ENCODE measurements around the gene TLR3.

The TLR3 gene

GRCh38 chr4:186078981-186079638, 10.2 kb downstream of the TLR3 start:
- no peak overlapping the region for H3K27ac Mint-ChIP-seq
- peaks cover 42% of the 10 kb centered on the region for H3K27me3 Mint-ChIP-seq
- H3K9me3 Mint-ChIP-seq, result no peaks in the 10 kb centered on the region
- H3K4me3 Mint-ChIP-seq, result no peak overlapping the region
- H3K4me1 Mint-ChIP-seq, result no peaks in the 10 kb centered on the region
- no peak for ATAC-seq
- H3K36me3 Mint-ChIP-seq, result no peaks in the 10 kb centered on the region

GRCh38 chr4:186079694-186080093, 10.7 kb downstream of the TLR3 start:
- Mint-ChIP-seq H3K27ac (no peak overlapping the region), H3K36me3 (no peaks in the 10 kb centered on the region), H3K9me3 (no peaks in the 10 kb centered on the region), H3K4me1 (no peaks in the 10 kb centered on the region), H3K27me3 (peaks cover 42% of the 10 kb centered on the region), H3K4me3 (no peak overlapping the region)
- no peak for ATAC-seq

GRCh38 chr4:186081202-186081807, 12.3 kb downstream of the TLR3 start:
- Mint-ChIP-seq H3K36me3 (no peaks in the 10 kb centered on the region), H3K4me3 (no peak overlapping the region), H3K9me3 (no peaks in the 10 kb centered on the region), H3K27ac (no peak overlapping the region), H3K27me3 (peaks cover 42% of the 10 kb centered on the region), H3K4me1 (no peaks in the 10 kb centered on the region)
- no peak for ATAC-seq

- Mint-ChIP-seq H3K9me3 (no peaks in the 10 kb centered on the region), H3K36me3 (no peaks in the 10 kb centered on the region), H3K4me3 (no peak overlapping the region), H3K4me1 (no peaks in the 10 kb centered on the region), H3K27ac (no peak overlapping the region), H3K27me3 (peaks cover 46% of the 10 kb centered on the region)
- ATAC-seq, result no peak
These were observed 13.3 kb downstream of the TLR3 start for GRCh38 chr4:186082221-186082620.

- H3K27ac Mint-ChIP-seq, result no peak overlapping the region
- H3K9me3 Mint-ChIP-seq, result no peaks in the 10 kb centered on the region
- H3K4me1 Mint-ChIP-seq, result no peaks in the 10 kb centered on the region
- H3K4me3 Mint-ChIP-seq, result no peak overlapping the region
- H3K36me3 Mint-ChIP-seq, result no peaks in the 10 kb centered on the region
- peaks cover 33% of the 10 kb centered on the region for H3K27me3 Mint-ChIP-seq
- no peak for ATAC-seq
These were observed 19.6 kb downstream of the TLR3 start for GRCh38 chr4:186088523-186088922.

GRCh38 chr4:186092296-186092695, 23.3 kb downstream of the TLR3 start:
- H3K4me3 Mint-ChIP-seq, result no peak overlapping the region
- no peak for ATAC-seq
- no peaks in the 10 kb centered on the region for H3K36me3 Mint-ChIP-seq
- H3K27me3 Mint-ChIP-seq, result peaks cover 43% of the 10 kb centered on the region
- no peak overlapping the region for H3K27ac Mint-ChIP-seq
- no peaks in the 10 kb centered on the region for H3K4me1 Mint-ChIP-seq
- H3K9me3 Mint-ChIP-seq, result no peaks in the 10 kb centered on the region

GRCh38 chr4:186095406-186095805, 26.4 kb downstream of the TLR3 start:
- no peaks in the 10 kb centered on the region for H3K9me3 Mint-ChIP-seq
- ATAC-seq, result no peak
- peaks cover 16% of the 10 kb centered on the region for H3K27me3 Mint-ChIP-seq
- H3K4me3 Mint-ChIP-seq, result no peak overlapping the region
- no peaks in the 10 kb centered on the region for H3K4me1 Mint-ChIP-seq
- H3K36me3 Mint-ChIP-seq, result no peaks in the 10 kb centered on the region
- no peak overlapping the region for H3K27ac Mint-ChIP-seq

GRCh38 chr4:186096681-186097165, 27.8 kb downstream of the TLR3 start:
- peaks cover 25% of the 10 kb centered on the region for H3K27me3 Mint-ChIP-seq
- H3K4me1 Mint-ChIP-seq, result no peaks in the 10 kb centered on the region
- no peak overlapping the region for H3K4me3 Mint-ChIP-seq
- H3K36me3 Mint-ChIP-seq, result no peaks in the 10 kb centered on the region
- no peak overlapping the region for H3K27ac Mint-ChIP-seq
- no peak for ATAC-seq
- H3K9me3 Mint-ChIP-seq, result no peaks in the 10 kb centered on the region

GRCh38 chr4:186097386-186097785, 28.4 kb downstream of the TLR3 start:
- ATAC-seq, result no peak
- no peaks in the 10 kb centered on the region for H3K4me1 Mint-ChIP-seq
- H3K36me3 Mint-ChIP-seq, result no peaks in the 10 kb centered on the region
- no peak overlapping the region for H3K27ac Mint-ChIP-seq
- peaks cover 32% of the 10 kb centered on the region for H3K27me3 Mint-ChIP-seq
- H3K9me3 Mint-ChIP-seq, result no peaks in the 10 kb centered on the region
- H3K4me3 Mint-ChIP-seq, result no peak overlapping the region

- H3K4me1 Mint-ChIP-seq, result peaks cover 6% of the 10 kb centered on the region
- H3K9me3 Mint-ChIP-seq, result no peaks in the 10 kb centered on the region
- no peaks in the 10 kb centered on the region for H3K36me3 Mint-ChIP-seq
- no peak overlapping the region for H3K27ac Mint-ChIP-seq
- no peak overlapping the region for H3K4me3 Mint-ChIP-seq
- no peak for ATAC-seq
- peaks cover 58% of the 10 kb centered on the region for H3K27me3 Mint-ChIP-seq
These were observed 34.0 kb downstream of the TLR3 start for GRCh38 chr4:186102931-186103330.

GRCh38 chr4:186104114-186104889, 35.3 kb downstream of the TLR3 start, which contains the start of gene FAM149A:
Gene FAM149A (plus strand): TSS chr4:186104704.
- no peaks in the 10 kb centered on the region for H3K36me3 Mint-ChIP-seq
- H3K4me3 Mint-ChIP-seq, result peak within 1 kb of the TSS; percentile 61
- ATAC-seq, result peak; percentile 81
- H3K4me1 Mint-ChIP-seq, result peaks cover 6% of the 10 kb centered on the region
- peaks cover 71% of the 10 kb centered on the region for H3K27me3 Mint-ChIP-seq
- H3K27ac Mint-ChIP-seq, result no peak within 1 kb of the TSS
- H3K9me3 Mint-ChIP-seq, result no peaks in the 10 kb centered on the region

GRCh38 chr4:186104890-186105646, 36.1 kb downstream of the TLR3 start:
- Mint-ChIP-seq H3K9me3 (no peaks in the 10 kb centered on the region), H3K4me1 (peaks cover 6% of the 10 kb centered on the region), H3K27me3 (peaks cover 72% of the 10 kb centered on the region), H3K4me3 (peak overlapping the region; percentile 61), H3K27ac (no peak overlapping the region), H3K36me3 (no peaks in the 10 kb centered on the region)
- ATAC-seq, result peak; percentile 64

GRCh38 chr4:186105647-186106321, 36.8 kb downstream of the TLR3 start:
- H3K4me1 Mint-ChIP-seq, result peaks cover 6% of the 10 kb centered on the region
- no peak overlapping the region for H3K27ac Mint-ChIP-seq
- H3K9me3 Mint-ChIP-seq, result no peaks in the 10 kb centered on the region
- no peak for ATAC-seq
- H3K4me3 Mint-ChIP-seq, result peak overlapping the region; percentile 61
- peaks cover 72% of the 10 kb centered on the region for H3K27me3 Mint-ChIP-seq
- H3K36me3 Mint-ChIP-seq, result no peaks in the 10 kb centered on the region

GRCh38 chr4:186107947-186108346, 39.0 kb downstream of the TLR3 start:
- H3K9me3 Mint-ChIP-seq, result no peaks in the 10 kb centered on the region
- no peaks in the 10 kb centered on the region for H3K36me3 Mint-ChIP-seq
- ATAC-seq, result no peak
- no peak overlapping the region for H3K4me3 Mint-ChIP-seq
- peaks cover 50% of the 10 kb centered on the region for H3K27me3 Mint-ChIP-seq
- peaks cover 6% of the 10 kb centered on the region for H3K4me1 Mint-ChIP-seq
- H3K27ac Mint-ChIP-seq, result no peak overlapping the region

Measured in stimulated activated memory B cell treated with anti-CD40 and anti-IgM and Interleukin-4, amounts not matched to agents 10 μg/mL and 1 μg/mL and 100 μg/mL, for 72 hours (primary cell).